ENCODE results near the gene C16orf95. TPM values are rescaled to one million over a fixed set of nuclear protein-coding genes. Genes with fewer than 3 reads are reported as not detected.

Gene C16orf95
- polyA plus RNA-seq, 1 experiment, result 7.8 TPM

DNA sequence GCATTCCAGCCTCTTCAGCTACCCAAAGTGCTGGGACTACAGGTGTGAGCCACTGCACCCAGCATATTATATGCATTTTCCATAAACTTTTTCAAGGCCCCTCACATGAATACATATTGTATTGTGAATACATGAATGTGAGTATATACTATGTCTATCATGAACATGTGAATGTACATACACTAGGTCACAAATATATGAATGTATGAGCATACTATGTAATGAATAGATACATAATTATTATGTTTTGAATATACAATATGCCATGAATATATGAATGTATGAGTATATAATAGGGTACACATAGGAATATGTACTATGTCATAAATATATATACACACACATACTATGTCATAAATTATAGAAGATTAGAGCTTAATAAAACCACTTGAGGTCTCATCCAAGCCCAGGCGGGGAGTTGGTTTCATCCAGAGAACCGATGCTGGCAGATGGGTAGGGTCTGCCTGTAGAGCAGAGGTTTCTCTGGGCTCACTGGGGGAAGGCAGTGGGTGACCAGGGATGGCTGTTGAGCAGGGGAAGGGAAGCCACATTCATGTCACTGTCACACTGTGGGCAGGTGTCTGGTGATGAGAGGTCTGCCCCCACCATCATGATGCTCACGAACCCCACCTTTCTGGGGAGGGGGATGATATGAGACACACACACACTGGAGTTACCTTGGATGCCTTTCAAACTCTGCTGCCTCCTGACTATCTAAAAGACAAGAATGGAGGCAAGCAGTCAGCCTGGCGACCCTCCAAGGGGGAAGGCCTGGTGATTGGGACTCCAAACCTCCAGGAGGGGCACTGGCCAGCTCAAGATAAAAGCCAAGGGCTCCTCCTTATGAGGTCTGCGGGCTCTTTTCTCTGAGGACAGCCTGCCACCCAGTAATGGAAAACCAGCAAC is 7.3 kb downstream of the C16orf95 start:
- no peak for DNase-seq (ENCODE audit: low read depth)
- no peaks in the 10 kb centered on the region for H3K27me3 ChIP-seq (ENCODE audit: control insufficient read depth, insufficient read depth, low read length)
- no peaks in the 10 kb centered on the region for H3K36me3 ChIP-seq (ENCODE audit: control insufficient read depth, insufficient read depth, low read length)
- no peak overlapping the region for H3K4me3 ChIP-seq (ENCODE audit: low read depth, low read length)
- TF ChIP-seq, protein P1, sequence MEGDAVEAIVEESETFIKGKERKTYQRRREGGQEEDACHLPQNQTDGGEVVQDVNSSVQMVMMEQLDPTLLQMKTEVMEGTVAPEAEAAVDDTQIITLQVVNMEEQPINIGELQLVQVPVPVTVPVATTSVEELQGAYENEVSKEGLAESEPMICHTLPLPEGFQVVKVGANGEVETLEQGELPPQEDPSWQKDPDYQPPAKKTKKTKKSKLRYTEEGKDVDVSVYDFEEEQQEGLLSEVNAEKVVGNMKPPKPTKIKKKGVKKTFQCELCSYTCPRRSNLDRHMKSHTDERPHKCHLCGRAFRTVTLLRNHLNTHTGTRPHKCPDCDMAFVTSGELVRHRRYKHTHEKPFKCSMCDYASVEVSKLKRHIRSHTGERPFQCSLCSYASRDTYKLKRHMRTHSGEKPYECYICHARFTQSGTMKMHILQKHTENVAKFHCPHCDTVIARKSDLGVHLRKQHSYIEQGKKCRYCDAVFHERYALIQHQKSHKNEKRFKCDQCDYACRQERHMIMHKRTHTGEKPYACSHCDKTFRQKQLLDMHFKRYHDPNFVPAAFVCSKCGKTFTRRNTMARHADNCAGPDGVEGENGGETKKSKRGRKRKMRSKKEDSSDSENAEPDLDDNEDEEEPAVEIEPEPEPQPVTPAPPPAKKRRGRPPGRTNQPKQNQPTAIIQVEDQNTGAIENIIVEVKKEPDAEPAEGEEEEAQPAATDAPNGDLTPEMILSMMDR (IDR thresholded peaks at IDR 0.05; ENCODE audit: insufficient read depth, low read depth, low read length), result no peak
- POLR2A ChIA-PET, result no interaction called here
- CTCF ChIA-PET, result no interaction called here

DNA sequence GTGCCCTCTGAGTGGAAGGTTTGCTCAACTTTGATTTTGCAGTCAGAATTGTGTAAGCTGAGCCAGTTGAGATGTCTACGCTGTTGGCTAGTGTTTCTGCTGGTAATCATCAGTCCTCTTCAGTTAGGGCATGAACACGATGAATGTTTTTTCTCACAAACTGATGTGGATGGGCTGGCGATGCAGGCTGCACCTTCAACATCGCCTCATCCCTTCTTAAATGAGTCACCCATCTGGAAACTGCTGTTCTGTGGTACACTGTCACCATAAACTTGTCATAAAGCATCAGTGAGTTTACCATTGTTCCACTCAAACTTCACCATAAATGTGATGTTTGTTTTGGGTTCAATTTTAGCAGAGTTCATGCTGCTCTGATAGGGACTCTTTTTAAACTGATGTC is 8.4 kb downstream of the C16orf95 start:
- no peaks in the 10 kb centered on the region for H3K36me3 ChIP-seq (ENCODE audit: control insufficient read depth, insufficient read depth, low read length)
- ChIA-PET POLR2A (no interaction called here), CTCF (interaction anchor here (0.5 to 2.0 kb wide), 2 partner anchors 8 to 620 kb away, joined by 3 to 4 read pairs; partner anchors contain the start of gene C16orf95)
- no peaks in the 10 kb centered on the region for H3K27me3 ChIP-seq (ENCODE audit: control insufficient read depth, insufficient read depth, low read length)
- H3K4me3 ChIP-seq (ENCODE audit: low read depth, low read length), result no peak overlapping the region
- DNase-seq (ENCODE audit: low read depth), result no peak
- TF ChIP-seq, protein P1 (IDR thresholded peaks at IDR 0.05; ENCODE audit: insufficient read depth, low read depth, low read length), result no peak

DNA sequence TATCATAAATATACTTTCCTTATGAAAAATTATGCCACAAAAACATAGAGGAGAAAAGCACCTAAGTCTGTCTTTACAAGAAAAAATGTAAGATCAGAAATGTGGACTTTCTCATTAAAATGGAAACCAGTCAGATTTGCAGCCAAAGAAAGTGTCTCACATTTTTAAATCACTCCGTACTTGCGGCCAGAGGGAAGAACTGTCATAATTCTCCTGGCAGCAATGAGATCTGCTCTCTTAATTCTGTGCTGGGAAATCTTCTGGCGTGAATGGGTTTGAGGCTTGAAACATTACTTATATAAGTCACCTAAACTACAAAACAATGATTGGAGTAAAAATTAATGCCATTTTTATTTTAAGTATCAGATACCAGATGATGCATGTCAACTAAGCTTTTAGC is 10.7 kb downstream of the C16orf95 start:
- DNase-seq (ENCODE audit: low read depth), result no peak
- CTCF ChIA-PET, result interaction anchor here (0.9 to 1.3 kb wide), 5 partner anchors 9 to 19 kb away, joined by 3 to 5 read pairs (median 4); no protein-coding TSS in a partner anchor
- TF ChIP-seq, protein P1 (IDR thresholded peaks at IDR 0.05; ENCODE audit: insufficient read depth, low read depth, low read length), result no peak
- no peaks in the 10 kb centered on the region for H3K27me3 ChIP-seq (ENCODE audit: control insufficient read depth, insufficient read depth, low read length)
- POLR2A ChIA-PET, result no interaction called here
- no peak overlapping the region; the same call in 1 of the 2 replicates for H3K4me3 ChIP-seq (ENCODE audit: low read depth, low read length)
- no peaks in the 10 kb centered on the region for H3K36me3 ChIP-seq (ENCODE audit: control insufficient read depth, insufficient read depth, low read length)

DNA sequence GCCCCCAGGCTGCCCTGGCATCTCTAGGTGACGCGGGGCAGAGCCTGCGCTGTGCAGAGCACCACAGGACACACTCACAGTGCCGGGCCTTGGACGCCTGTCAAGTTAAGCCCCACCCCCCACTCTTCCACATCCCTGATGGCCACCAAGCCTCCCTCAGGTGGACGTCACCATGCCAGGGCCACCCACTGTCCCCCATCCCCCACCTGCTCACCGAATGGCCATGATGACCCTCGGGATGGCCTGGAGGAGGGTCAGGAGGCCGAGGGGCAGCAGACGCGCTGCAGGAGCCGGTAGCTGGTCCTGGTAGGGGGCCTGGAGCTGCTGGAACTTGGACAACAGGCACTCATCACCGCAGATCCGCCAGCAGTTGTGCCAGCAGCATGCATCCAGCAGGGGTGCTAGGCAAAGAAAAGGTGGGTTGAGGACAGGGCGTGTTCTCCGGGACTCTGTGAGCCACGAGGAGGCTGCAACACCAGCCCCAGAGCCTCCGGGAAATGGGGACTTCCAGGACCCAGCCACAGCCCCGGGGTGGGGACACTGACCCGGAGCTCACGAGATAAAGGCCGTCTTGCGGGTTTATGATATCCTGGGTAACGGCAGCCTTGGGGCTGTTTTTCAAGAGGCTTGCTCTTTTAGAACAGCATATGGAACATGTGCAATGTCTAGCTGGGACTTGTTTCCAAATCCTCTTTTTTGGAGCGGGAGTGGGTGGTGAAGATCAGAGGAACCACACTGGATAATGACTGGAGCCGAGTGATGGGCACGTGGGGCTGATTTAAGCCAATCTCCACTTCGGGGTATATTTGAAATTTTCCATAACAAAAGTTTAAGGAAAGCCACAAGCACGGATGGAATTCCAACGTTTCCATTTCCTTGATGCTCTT is 11.4 kb downstream of the C16orf95 start:
- H3K36me3 ChIP-seq (ENCODE audit: control insufficient read depth, insufficient read depth, low read length), result no peaks in the 10 kb centered on the region
- ChIA-PET CTCF (interaction anchor here (0.9 to 2.5 kb wide), 7 partner anchors 8 to 27 kb away, joined by 3 to 6 read pairs (median 4); no protein-coding TSS in a partner anchor), POLR2A (no interaction called here)
- H3K27me3 ChIP-seq (ENCODE audit: control insufficient read depth, insufficient read depth, low read length), result no peaks in the 10 kb centered on the region
- peak overlapping the region; percentile 34 for H3K4me3 ChIP-seq (ENCODE audit: low read depth, low read length)
- TF ChIP-seq, protein P1 (IDR thresholded peaks at IDR 0.05; ENCODE audit: insufficient read depth, low read depth, low read length), result peak; percentile 59
- DNase-seq (ENCODE audit: low read depth), result peak; percentile 62
